Measurements from ENCODE around the gene IL17RB.

IL17RB gene

GRCh38 chr3:53830944-53831343 lies 15.4 kb upstream of the IL17RB start:
- no peak for DNase-seq (ENCODE audit: low read depth, low spot score)

DNA sequence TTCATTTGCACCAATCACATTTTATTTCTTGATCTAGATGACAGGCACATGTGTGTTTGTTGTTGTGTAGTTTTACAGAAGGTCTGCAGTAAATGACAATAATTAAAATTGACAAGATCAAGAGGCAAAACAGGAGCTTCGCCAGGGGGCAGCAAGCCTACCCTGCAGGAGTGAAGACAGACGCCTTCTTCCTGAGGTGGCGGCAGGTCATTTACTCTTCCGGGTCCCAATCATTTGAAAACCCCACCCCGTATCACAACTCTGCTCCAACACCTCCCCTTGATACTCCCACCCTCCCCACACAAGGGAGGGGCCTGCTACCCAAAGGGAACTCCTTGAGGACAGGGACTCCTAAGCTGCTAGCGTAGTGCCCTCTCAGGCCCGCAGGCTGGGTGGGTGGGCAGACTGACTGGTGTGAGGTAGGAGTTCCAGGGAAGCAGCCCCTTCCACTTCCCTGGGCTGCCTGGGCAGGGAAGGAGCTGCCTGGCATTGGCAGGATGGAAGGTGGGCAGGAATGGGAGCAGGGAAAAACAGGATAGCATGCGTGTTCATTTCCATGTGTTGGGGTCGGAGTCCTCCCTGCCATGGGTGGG lies 13.2 kb upstream of the IL17RB start:
- no peak for DNase-seq (ENCODE audit: low read depth, low spot score)

DNA sequence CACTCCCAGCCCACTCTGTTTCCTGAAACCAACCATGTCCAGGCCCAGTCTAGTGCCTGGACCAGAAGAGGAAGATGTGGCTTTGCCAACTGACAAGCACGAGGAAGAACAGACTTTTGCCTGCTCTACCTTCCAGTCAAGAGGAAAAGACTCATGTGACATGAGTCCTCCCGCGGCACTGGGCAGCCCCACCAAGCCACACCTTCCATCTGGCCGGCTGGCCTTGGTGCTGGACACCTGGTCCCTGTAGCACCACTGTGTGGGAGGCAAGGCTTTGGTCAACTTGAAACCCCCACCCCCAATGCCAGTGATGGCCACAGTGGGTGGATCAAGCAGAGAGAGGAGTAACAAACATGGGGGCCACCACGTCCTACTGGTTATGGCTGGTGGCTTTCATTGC lies 12.7 kb upstream of the IL17RB start:
- DNase-seq (ENCODE audit: low read depth, low spot score): no peak

DNA sequence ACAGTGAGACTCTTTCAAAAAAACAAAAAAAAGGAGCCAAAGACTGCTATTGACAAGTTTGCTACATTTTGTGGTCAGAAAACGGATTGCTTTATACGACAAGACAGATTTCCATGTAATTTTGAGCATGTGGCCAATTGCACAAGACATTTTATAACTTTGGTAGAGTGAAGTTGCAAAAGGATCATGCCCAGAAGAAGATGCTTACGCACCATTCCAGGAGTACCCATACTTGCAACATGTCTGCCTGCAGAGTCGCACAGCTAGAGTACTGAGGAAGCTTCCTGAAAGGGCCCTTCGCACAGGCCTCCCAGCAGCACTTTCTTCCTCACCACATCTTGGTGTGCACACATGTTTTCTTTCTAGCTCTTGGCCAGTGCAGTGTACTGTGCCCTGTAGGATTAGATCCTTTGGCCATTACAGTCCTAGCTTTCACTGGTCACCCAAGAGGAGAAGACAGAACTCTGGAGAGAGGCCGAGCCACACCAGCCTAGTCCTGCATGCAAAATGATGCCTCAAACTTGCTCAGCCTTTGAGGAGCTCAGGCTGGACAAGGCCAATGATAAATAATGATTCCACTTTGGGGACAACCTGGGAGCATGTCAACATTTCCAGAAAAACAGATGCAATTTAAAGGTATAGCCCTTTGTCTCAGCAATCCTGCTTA lies 11.8 kb upstream of the IL17RB start:
- DNase-seq (ENCODE audit: low read depth, low spot score): no peak

DNA sequence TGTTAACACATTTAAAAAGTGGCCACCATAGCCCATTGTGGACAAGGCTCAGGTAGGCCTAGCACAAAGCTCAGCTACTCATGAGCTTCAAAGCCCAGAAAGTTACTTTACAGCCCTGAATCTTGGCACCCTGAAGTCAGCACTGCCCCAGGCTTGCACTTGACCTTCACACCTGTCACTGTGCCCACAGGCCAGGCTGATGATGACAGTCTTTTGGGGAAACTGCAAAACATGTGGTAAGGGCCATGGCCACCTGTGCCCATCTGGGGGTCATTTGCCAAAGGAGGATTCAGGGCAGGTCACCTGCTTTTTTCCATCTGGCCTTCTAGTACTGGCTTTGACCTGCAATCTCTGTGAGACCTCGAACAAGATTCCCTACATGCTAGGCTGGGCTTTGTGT lies 11.1 kb upstream of the IL17RB start:
- no peak for DNase-seq (ENCODE audit: low read depth, low spot score)

GRCh38 chr3:53836084-53836872 lies 10.1 kb upstream of the IL17RB start:
- DNase-seq (ENCODE audit: low read depth, low spot score): no peak

GRCh38 chr3:53837331-53837730 lies 9.0 kb upstream of the IL17RB start:
- no peak for DNase-seq (ENCODE audit: low read depth, low spot score)

DNA sequence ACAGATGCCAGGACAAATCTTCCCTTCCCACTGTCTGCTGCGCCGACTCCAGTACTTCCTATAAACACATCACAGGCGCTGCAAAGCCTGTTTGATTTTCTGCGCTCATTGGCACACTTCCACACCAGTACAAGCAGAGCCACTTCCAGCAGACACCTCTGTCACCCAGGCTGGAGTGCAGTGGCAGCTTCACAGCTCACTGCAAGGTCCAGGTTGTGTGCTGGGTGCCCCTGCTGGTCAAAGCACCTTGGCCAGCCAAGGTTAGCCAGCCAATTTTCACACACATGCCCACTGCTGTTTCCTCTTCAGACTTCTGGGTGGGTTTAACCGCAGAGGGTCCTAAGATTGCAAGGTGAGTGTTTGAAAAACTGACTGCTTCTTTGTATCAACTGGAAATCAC lies 5.1 kb upstream of the IL17RB start:
- no peak for DNase-seq (ENCODE audit: low read depth, low spot score)

GRCh38 chr3:53842436-53843194 lies 3.8 kb upstream of the IL17RB start:
- DNase-seq (ENCODE audit: low read depth, low spot score): no peak

DNA sequence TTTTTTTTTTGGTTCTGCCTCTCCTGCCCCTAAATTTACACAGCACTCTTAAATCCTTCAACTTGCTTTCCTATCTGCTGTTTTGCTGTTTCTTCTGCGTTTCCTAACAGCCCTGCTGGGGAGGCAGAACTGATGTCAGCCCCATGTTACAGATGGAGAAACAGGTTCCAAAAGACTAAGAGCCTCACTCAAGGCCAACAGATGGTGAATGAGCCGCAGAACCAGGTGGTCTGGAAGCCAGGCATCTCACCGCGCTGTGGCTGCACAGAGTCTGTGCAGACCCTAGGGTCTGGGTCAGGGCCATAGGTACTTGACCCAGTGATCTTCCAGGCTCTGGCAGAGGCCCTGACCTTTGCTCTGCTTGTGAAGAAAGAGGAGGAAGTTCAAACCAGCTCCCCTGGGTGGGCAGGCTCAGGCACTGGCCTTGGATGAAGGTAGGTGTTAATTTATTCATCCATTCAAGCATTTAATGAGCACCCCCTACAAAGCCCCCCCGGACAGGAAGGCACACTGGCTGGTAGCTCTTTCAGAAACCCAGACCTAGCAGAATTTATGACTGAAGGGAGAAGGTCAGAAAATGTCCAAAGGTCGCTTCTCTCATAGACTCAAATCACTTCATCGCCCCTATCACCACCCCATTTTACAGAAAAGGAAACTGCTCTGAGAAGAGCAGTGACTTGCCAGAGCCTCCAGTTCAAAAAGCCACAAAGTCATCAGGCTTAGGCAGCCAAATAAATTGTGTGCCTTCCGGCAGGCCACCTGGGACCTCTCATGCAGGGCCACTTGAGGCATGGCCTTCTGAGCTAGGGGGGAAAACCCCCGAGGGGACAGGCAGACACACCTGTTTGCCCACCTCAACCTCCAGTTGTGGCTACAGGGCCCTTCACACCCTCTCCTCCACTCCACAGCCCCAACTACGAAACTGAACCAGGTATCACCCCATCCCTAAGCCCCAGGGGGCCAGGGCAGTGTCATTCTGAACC lies 2.9 kb upstream of the IL17RB start:
- no peak for DNase-seq (ENCODE audit: low read depth, low spot score)

DNA sequence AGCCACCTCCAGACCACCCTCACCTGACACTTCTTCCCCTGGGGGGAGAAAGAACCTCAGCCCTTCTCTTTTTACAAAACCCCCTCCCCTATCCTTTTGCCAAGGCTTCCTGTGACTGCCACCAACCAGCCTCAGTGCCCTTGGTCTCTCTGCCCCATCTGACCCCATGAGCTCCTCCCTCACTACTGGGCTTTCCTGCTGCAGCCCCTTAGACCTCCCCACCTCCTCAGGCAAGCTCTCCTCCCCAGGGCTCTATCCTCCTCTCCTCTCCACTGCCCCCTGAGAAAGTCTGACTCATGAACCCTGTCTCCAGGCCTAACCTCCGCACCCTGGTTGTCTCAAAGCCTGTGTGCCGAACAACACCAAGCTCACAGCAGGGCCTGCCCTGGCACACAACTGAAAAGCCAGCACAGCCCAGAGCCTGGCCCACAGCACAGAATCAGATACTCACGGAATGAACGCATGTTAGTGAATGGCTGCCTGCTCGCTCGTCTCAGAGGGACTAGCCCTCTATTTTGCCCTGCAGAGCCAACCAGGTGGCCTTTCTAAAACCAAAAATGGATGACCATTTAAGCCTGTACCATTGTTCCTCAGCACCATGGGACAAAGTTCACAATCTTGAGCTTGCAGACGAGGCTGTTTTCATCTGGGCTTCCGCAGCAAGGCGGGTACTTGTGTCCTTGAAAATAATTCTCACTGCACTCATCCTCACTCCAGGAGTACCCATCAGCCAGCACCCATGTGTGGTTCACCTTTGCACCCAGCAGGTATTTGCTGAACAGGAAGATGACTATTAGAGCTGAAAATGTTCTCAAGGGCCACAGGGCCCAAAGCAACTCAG lies 1.9 kb upstream of the IL17RB start:
- DNase-seq (ENCODE audit: low read depth, low spot score): no peak

DNA sequence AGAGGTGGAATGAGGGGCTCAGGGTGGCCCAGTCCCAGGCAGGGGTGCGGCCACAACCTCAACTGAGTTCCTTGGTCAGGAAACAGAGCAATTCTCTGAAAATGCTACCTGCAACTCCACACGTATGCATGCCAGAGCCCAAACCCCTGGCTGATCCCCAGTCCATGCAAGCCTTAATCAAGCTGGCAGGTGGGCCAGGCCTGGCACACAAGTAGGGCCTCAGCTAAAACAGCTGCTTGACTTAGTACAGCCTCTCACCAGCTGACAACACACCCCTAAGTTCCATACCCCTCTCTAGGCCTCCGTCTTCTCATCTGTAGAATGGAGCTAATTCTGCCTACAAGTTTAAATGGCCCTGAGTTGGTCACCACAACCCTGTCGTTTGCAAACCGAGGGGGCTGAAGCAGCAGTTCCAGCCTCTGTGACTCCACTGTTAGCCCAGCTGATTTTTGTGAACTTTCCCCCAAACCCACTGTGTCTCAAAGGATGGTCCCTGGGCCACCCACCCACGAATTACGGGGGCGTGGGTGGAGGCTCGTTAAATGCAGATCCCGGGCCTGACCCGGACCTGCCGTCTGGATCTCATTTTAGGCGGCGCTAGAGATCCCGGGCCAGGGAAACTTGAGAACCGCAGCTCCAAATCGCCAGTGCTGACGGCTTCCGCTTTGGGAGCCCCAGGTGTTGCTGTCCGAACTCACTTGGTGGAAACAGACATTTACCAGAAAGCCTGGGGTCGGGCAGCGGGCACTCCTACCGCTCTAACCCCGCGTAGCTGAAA lies 1.1 kb upstream of the IL17RB start:
- DNase-seq (ENCODE audit: low read depth, low spot score): no peak

DNA sequence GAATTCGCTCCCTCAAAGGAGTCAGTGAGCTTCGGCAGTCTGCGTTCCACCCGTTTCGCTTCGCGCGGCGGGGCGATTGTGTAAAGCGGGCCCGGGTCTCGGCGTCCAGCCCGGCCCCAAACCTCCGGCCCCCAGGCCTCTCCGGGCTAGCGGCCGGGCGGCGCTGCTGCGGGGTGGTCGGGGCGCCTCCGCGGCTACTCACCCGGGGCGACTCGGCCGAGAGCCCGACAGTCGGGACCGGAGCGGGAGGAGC lies 561 bp upstream of the IL17RB start:
- DNase-seq (ENCODE audit: low read depth, low spot score): no peak

DNA sequence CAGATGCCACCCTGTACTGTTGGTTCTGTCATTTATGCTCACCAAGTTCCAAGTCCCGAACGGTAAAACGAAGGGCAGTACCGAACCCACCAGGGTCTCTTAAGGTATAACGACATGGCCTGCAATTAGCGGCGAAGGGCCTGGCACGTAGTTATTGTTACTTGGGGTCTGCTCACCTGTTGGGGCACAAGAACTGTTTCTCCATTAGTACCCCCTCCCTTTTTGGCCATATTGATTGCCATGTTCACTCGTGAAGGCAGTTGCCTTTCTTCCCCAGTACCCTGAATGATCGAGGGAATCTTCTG lies 435 bp downstream of the IL17RB start:
- no peak for DNase-seq (ENCODE audit: low read depth, low spot score)

DNA sequence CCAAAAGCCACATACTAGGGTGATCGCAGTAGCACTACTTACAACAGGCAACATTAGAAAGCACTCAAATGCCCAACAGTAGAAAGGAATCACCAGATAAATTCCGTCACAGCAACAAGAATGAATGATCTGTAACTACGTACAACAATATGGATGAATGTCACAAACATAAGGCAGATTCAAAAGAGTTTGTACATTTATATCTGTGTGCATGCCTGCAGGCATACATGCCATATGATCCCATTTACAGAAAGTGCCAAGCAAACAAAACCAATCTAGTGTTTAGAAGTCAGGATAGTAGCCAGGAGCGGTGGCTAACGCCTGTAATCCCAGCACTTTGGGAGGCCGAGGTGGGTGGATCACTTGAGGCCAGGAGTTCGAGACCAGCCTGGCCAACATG lies 3.5 kb downstream of the IL17RB start:
- no peak for DNase-seq (ENCODE audit: low read depth, low spot score)

DNA sequence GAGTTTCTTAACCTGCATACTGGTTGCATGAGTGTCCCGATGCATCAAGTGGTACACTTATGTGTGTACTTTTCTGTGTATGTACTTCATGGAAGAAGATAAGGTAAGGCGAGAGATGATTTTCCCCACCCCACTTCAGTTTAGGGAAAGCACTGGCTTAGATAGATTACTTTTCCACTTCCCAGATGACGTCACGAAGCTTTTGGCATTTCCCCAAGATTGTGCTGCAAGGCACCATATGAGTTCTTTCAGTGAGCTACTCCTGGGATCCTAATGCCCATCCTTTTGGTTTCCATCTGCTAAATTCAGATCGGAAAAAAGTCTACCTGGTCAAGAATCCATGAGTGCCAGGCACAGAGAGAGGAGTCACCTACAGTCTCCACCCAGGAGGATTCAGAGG lies 4.5 kb downstream of the IL17RB start:
- no peak for DNase-seq (ENCODE audit: low read depth, low spot score)

DNA sequence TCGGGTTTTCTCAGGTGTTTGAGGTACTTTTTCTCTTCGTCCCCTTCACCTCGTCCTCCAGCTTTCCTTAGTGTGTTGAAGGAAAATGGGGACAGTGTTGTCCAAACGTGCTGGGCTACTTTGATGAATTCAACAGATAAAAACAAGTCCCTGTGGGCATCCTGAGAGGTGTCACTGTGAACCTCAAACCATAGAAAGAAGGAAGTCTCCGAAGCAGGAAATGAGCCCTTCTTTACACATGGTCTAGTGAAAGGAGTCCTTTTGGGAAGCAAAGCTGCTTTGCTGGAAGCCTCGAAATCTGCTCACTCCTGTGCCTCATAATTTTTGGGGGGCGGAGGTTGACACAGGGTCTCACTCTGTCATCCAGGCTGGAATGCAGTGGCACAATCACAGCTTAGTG lies 10.6 kb downstream of the IL17RB start:
- DNase-seq (ENCODE audit: low read depth, low spot score): no peak

GRCh38 chr3:53858096-53858741 lies 11.9 kb downstream of the IL17RB start:
- no peak for DNase-seq (ENCODE audit: low read depth, low spot score)

DNA sequence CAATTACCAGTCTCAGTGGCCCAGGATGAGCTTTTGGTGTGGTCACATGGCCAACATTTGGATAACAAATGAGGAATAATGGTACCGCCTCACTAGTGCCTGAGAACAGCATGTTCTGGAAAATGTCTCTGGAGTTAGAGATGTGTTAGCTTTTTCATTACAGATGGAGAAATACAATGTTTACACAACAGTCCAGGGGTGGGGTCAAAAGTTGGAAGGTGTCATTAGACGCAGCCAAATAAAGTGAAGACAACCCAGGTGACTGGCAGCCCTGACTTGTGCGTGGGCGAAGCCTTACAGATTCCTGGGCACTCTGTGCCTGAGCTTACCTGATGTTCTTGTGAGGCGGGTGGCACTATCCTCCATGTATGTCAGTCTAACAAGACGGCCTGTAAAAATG lies 12.8 kb downstream of the IL17RB start:
- no peak for DNase-seq (ENCODE audit: low read depth, low spot score)
